ENCODE data around the gene HELZ.
"Not testable (repeated sequence)": the region's sequence is repeated elsewhere in the genome, so short reads cannot be mapped to it uniquely, and the experiment has no call there.

HELZ gene

GRCh38 chr17:67095803-67096202, 149.2 kb downstream of the HELZ start:
- FAIRE-seq (no peak), DNase-seq (ENCODE audit: insufficient read length, low spot score) (no peak)

- peak; percentile 20 for FAIRE-seq
- DNase-seq (ENCODE audit: insufficient read length, low spot score) = peak; percentile 20
Observed at GRCh38 chr17:67095291-67095690, 149.7 kb downstream of the HELZ start.

GRCh38 chr17:67093348-67093747, 151.6 kb downstream of the HELZ start:
- FAIRE-seq = no peak
- DNase-seq (ENCODE audit: insufficient read length, low spot score) = no peak

GRCh38 chr17:67092710-67093109, 152.3 kb downstream of the HELZ start:
- FAIRE-seq; DNase-seq (ENCODE audit: insufficient read length, low spot score): not testable (repeated sequence)

- FAIRE-seq (no peak), DNase-seq (ENCODE audit: insufficient read length, low spot score) (no peak)
Observed at GRCh38 chr17:67092291-67092690, 152.7 kb downstream of the HELZ start.

GRCh38 chr17:67090341-67090740, 154.7 kb downstream of the HELZ start:
- DNase-seq (ENCODE audit: insufficient read length, low spot score) (no peak), FAIRE-seq (no peak)

GRCh38 chr17:67088639-67089038, 156.4 kb downstream of the HELZ start:
- FAIRE-seq (no peak), DNase-seq (ENCODE audit: insufficient read length, low spot score) (no peak)

GRCh38 chr17:67085406-67085805, 159.6 kb downstream of the HELZ start:
- FAIRE-seq (no peak), DNase-seq (ENCODE audit: insufficient read length, low spot score) (no peak)

GRCh38 chr17:67082107-67082506, 162.9 kb downstream of the HELZ start:
- DNase-seq (ENCODE audit: insufficient read length, low spot score) (no peak), FAIRE-seq (no peak)

- no peak for DNase-seq (ENCODE audit: insufficient read length, low spot score)
- no peak for FAIRE-seq
Observed at GRCh38 chr17:67080804-67081203, 164.2 kb downstream of the HELZ start.

GRCh38 chr17:67079491-67079890, 165.5 kb downstream of the HELZ start:
- no peak for DNase-seq (ENCODE audit: insufficient read length, low spot score)
- no peak for FAIRE-seq

GRCh38 chr17:67078292-67078691, 166.7 kb downstream of the HELZ start:
- no peak for DNase-seq (ENCODE audit: insufficient read length, low spot score)
- peak; percentile 9 for FAIRE-seq

GRCh38 chr17:67076290-67076689, 168.7 kb downstream of the HELZ start:
- FAIRE-seq (no peak), DNase-seq (ENCODE audit: insufficient read length, low spot score) (no peak)

- no peak for FAIRE-seq
- no peak for DNase-seq (ENCODE audit: insufficient read length, low spot score)
Observed at GRCh38 chr17:67074781-67075180, 170.2 kb downstream of the HELZ start.

GRCh38 chr17:67072885-67073284, 172.1 kb downstream of the HELZ start:
- DNase-seq (ENCODE audit: insufficient read length, low spot score) = no peak
- no peak for FAIRE-seq

- no peak for FAIRE-seq
Observed at GRCh38 chr17:67071595-67071994, 173.4 kb downstream of the HELZ start.

GRCh38 chr17:67069603-67070136, 175.3 kb downstream of the HELZ start:
- FAIRE-seq = no peak
- DNase-seq (ENCODE audit: insufficient read length, low spot score) = no peak

More at GRCh38 chr17:67071595-67071994, 173.4 kb downstream of the HELZ start:
- no peak for DNase-seq (ENCODE audit: insufficient read length, low spot score)

- FAIRE-seq (peak; percentile 13), DNase-seq (ENCODE audit: insufficient read length, low spot score) (no peak)
Observed at GRCh38 chr17:67068999-67069398, 176.0 kb downstream of the HELZ start.

GRCh38 chr17:67067571-67068482, 177.2 kb downstream of the HELZ start:
- peak; percentile 55 for FAIRE-seq

GRCh38 chr17:67066717-67067116, 178.3 kb downstream of the HELZ start:
- FAIRE-seq (no peak), DNase-seq (ENCODE audit: insufficient read length, low spot score) (no peak)

More at GRCh38 chr17:67067571-67068482, 177.2 kb downstream of the HELZ start:
- no peak for DNase-seq (ENCODE audit: insufficient read length, low spot score)

- no peak for FAIRE-seq
- DNase-seq (ENCODE audit: insufficient read length, low spot score) = no peak
Observed at GRCh38 chr17:67063141-67063540, 181.9 kb downstream of the HELZ start.

- DNase-seq (ENCODE audit: insufficient read length, low spot score) = no peak
- no peak for FAIRE-seq
Observed at GRCh38 chr17:67059372-67059771, 185.6 kb downstream of the HELZ start.

All from HTR-8/SVneo (cell line).